ENCODE data around the gene C5orf34. TPM values are rescaled to one million over a fixed set of nuclear protein-coding genes. Genes with fewer than 3 reads are reported as not detected.
A peak's percentile ranks its signal among the peaks of the same experiment; 100 is the strongest.

C5orf34 gene
- total and polyA plus RNA-seq, 8 donors = 0.22 to 0.56 (median 0.37) TPM

GRCh38 chr5:43484106-43484849 lies 30.7 kb downstream of the C5orf34 start:
- no peak for FAIRE-seq
- intact Hi-C loops (cut with DNase I) = loop anchor here in 1 of 3 donors (5.0 kb wide), 1 partner anchor 77 kb away; no protein-coding TSS in a partner anchor

GRCh38 chr5:43483298-43484105 lies 31.4 kb downstream of the C5orf34 start, which contains the start of gene TMEM267:
Gene TMEM267 (minus strand): TSS chr5:43483865. CDS start chr5:43453969, 29,896 bp downstream.
- Histone ChIP-seq H3K27me3 (no peaks in the 10 kb centered on the region), H3K27ac (peak within 1 kb of the TSS; percentile 91 to 99 (median 96)), H3K4me3 (peak within 1 kb of the TSS; percentile 86 to 93 (median 92)), H3K4me1 (peaks cover 0 to 11% (median 0%) of the 10 kb centered on the region in 3 donors), H3K9me3 (no peaks in the 10 kb centered on the region), H3K36me3 (no peaks in the 10 kb centered on the region)
- intact Hi-C loops (cut with DNase I) = loop anchor here in 1 of 3 donors (5.0 kb wide), 1 partner anchor 76 kb away; no protein-coding TSS in a partner anchor
- WGBS, 2 donors = 0% methylated on average over 59 to 62 of the region's 62 CpGs
- ATAC-seq (peak; percentile 96 to 98 (median 96)), DNase-seq (peak; percentile 90 to 96 (median 92)), FAIRE-seq (no peak)
- no peak for TF ChIP-seq CTCF (IDR thresholded peaks at IDR 0.05)

More at GRCh38 chr5:43484106-43484849, 30.7 kb downstream of the C5orf34 start:
- Histone ChIP-seq H3K27ac (peak overlapping the region; percentile 91 to 99 (median 96)), H3K4me3 (peak overlapping the region; percentile 86 to 93 (median 92)), H3K36me3 (no peaks in the 10 kb centered on the region), H3K27me3 (no peaks in the 10 kb centered on the region), H3K4me1 (peaks cover 0 to 11% (median 0%) of the 10 kb centered on the region in 3 donors), H3K9me3 (no peaks in the 10 kb centered on the region)
- TF ChIP-seq CTCF (IDR thresholded peaks at IDR 0.05) = peak in 3 of 4 donors; percentile 34 to 66 (median 51)
- 3% methylated on average over 32 of the region's 32 CpGs for WGBS, 2 donors
- DNase-seq (peak; percentile 79 to 90 (median 86)), ATAC-seq (peak; percentile 87 to 93 (median 88))

GRCh38 chr5:43482490-43483297 lies 32.3 kb downstream of the C5orf34 start:
- Histone ChIP-seq H3K36me3 (no peaks in the 10 kb centered on the region), H3K4me1 (peaks cover 0 to 11% (median 0%) of the 10 kb centered on the region in 3 donors), H3K9me3 (no peaks in the 10 kb centered on the region), H3K27ac (peak overlapping the region; percentile 91 to 99 (median 96)), H3K4me3 (peak overlapping the region; percentile 86 to 93 (median 92)), H3K27me3 (no peaks in the 10 kb centered on the region)
- WGBS, 2 donors = 25 to 31% methylated on average over 6 of the region's 6 CpGs
- FAIRE-seq = no peak
- intact Hi-C loops (cut with DNase I) = loop anchor here in 1 of 3 donors (5.0 kb wide), 1 partner anchor 75 kb away; no protein-coding TSS in a partner anchor
- no peak for ATAC-seq
- no peak for TF ChIP-seq CTCF (IDR thresholded peaks at IDR 0.05)
- DNase-seq = no peak

- no peak for FAIRE-seq
These were observed 45.1 kb downstream of the C5orf34 start for GRCh38 chr5:43469671-43470391.

More at GRCh38 chr5:43469671-43470391, 45.1 kb downstream of the C5orf34 start:
- TF ChIP-seq CTCF (IDR thresholded peaks at IDR 0.05) = no peak
- Histone ChIP-seq H3K4me3 (no peak overlapping the region), H3K27ac (no peak overlapping the region), H3K9me3 (no peaks in the 10 kb centered on the region), H3K4me1 (no peaks in the 10 kb centered on the region), H3K36me3 (no peaks in the 10 kb centered on the region), H3K27me3 (no peaks in the 10 kb centered on the region)
- intact Hi-C loops (cut with DNase I) = no loop called here
- 78 to 87% methylated on average over 6 of the region's 6 CpGs for WGBS, 2 donors
- DNase-seq (no peak), ATAC-seq (no peak)
